Left hindlimb (tissue), 1 donor: ENCODE data around the gene KLK14.

Experiments
- DNase-seq: peaks from one replicate; pipeline ENCODE4 v3.0.0-alpha.2; 2018

KLK14 gene

DNA sequence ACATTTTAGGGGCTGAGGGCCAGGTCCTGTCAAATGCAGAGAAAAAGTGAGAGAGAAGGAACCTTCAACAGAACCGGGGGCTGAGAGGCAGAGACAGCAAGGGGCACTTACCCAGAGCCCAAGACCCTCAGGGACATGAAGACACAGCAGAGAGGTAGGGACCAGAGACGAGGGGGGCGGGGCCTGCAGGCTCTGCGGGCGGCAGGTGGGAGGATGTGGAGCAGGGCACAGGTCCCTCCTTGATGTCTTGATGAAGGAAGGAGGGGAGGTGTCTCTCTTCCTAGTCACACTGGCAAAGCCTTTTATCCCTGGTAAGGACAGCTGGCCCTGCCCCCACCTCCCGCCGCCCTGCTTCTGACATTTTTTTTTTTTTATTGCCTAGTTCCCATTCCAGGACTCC, at the start of gene KLK14:
Gene KLK14, minus strand, starts transcription at position 277 of the 400 bp plus-strand sequence. Its CDS starts 273 bp downstream, at position 4.
- DNase-seq, result no peak

DNA sequence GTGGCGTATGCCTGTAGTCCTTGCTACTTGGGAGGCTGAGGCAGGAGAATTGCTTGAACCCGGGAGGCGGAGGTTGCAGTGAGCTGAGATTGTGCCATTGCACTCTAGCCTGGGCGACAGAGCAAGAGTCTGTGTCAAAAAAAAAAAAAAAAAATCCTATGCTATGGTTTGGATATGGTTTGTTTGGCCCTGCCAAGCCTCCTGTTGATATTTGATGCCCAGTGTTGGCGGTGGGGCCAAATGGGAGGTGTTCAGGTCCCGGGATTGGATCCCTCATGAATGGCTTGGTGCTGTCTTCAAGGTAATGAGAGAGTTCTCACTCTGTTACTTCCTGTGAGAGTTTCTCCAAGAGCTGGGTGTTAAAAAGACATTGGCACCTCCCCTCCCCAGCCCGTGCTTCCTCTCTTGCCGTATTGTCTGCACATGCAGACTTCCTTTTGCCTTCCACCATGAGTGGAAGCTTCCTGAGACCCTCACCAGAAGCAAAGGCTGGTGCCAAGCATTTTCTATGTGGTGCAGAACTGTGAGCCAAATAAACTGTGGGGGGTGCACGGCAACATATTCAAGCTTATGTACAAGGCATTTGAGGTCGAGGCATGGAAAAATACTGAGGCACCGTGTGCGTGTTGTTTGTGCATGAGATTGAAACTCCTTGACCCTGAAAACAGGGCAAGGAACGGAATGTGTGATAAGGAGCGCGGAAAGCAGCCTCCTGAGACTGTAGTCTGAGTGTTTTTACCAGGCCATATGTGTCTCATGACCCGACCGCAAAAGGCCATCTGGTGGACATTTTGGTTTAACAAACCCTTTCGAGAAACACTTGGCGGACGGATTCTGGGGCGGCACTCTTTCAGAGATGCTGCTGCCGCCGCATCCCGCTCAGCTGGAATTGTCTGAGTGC, 49.3 kb upstream of the KLK14 start:
- no peak for DNase-seq

DNA sequence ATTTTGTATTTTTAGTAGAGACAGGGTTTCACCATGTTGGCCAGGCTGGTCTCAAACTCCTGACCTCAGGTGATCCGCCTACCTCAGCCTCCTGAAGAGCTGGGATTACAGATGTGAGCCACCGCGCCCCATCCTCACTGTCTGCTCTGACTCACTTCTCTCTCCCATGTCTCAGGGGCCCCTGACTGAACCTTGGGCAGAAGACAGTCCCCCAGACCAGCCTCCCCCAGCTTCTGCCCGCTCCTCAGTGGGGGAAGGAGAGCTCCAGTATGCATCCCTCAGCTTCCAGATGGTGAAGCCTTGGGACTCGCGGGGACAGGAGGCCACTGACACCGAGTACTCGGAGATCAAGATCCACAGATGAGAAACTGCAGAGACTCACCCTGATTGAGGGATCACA, 47.0 kb upstream of the KLK14 start:
- DNase-seq, result no peak

DNA sequence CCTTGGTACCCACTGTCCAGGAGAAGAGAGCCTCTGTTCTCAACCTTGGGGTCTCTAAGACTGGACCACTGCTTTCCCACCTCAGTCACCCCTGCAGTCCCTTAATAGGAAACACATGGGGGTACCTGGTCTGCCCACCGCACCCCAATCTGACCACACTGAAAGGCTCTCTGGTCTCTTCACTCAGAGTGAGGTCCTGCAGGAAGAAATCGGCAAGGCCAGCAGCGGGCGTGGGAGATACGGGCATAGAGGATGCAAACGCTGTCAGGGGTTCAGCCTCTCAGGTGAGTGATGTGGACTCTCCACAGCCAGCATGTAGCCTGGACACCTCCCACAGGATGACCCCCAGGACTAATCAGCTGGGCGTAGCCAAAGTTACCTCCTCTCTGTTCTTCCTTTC, 45.5 kb upstream of the KLK14 start:
- DNase-seq, result no peak

DNA sequence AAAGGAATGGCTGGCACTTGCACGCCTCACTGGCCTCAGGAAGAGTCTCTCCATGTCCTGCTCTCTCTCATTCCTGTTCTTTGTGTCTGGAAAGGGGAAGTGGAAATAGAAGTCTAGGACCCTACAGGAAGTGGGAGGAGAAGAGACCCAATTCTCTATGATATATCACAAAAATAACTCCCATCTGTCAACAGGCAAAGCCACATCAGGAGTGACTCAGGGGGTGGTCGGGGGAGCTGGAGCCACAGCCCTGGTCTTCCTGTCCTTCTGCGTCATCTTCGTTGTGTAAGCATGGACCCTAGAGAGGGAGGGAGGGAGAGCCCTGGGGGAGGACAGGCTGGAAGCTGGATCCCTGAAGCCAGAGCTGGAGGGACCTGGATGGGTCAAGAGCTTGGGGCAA, 45.1 kb upstream of the KLK14 start:
- DNase-seq, result no peak

GRCh38 chr19:51127032-51127431, 44.3 kb upstream of the KLK14 start:
- no peak for DNase-seq

DNA sequence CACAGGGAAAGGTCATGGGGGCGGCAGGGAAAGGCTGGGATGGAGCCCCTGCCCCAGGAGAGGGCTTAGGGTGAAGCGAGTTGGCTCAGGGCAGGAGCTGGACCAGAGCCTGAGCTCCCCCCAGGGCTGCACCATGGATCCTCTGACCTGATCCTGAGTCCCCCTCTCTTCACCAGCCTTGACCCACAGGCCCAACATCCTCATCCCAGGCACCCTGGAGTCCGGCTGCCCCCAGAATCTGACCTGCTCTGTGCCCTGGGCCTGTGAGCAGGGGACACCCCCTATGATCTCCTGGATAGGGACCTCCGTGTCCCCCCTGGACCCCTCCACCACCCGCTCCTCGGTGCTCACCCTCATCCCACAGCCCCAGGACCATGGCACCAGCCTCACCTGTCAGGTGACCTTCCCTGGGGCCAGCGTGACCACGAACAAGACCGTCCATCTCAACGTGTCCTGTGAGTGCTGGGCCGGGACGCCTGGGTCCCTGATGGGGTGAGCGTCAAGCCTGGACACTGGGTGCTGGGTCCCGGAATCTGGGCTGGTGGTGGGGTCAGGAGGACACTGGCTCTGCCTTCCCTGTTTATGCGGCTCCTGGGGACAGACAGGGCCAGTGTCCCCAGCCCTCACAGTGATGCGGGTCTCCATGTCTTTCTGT, 42.9 kb upstream of the KLK14 start:
- DNase-seq, result no peak

DNA sequence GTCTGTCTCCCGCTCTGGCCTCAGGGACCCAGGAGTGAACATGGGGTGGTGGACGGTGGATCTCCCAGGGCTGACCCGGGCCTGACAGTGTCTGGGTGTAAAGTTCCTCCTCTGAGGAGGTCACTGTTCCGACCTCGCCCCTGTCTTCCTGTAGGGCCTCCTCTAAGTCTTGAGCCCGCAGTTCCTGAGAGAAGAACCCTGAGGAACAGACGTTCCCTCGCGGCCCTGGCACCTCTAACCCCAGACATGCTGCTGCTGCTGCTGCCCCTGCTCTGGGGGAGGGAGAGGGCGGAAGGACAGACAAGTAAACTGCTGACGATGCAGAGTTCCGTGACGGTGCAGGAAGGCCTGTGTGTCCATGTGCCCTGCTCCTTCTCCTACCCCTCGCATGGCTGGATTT, 42.0 kb upstream of the KLK14 start, which contains the start of gene SIGLEC9:
Gene SIGLEC9, plus strand, starts transcription at position 178 of the 400 bp plus-strand sequence. Its CDS starts 69 bp downstream, at position 247.
- DNase-seq, result no peak

DNA sequence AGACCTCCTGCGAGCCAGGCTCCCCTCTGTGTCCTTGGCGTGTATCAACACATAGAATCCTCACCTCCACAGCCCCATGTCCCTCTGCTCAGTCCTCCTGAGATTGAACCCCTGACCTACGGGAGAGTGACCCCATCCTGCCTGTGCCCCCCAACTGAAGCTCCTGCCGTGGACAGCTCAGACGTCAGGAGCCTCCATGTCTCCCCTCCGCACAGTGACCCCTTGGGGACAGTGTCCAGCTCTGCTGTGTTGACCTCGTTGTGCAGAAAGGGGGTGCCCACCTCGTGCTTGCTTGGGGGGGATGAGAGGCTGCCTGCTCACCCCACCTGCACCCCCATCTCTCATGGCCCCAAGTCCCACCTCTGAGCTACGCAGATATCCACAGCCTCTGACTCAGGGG, 41.5 kb upstream of the KLK14 start:
- no peak for DNase-seq

DNA sequence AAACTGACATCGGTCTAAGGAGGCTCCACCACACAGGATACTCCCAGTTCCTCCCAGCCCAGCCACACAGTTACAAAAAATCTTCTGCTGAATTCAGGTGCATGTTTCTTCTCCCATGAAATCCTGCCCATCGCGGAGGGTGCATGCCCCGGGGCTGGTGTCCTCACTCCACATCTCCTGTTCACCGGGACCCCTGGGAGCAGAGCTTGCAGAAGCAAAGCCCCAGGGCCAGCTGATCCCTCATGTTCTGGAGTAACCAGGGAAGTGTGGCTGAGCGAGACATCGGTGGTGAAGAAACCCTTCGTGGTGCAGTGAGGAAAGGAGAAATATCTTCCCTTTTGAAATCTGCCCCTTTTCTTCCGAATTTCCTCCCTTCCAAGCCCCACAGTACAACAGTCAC, 41.1 kb upstream of the KLK14 start:
- no peak for DNase-seq

- DNase-seq, result no peak
Observed at GRCh38 chr19:51123381-51123800, 40.7 kb upstream of the KLK14 start.

GRCh38 chr19:51122112-51122981, 39.7 kb upstream of the KLK14 start:
- no peak for DNase-seq

GRCh38 chr19:51121257-51121656, 38.6 kb upstream of the KLK14 start:
- no peak for DNase-seq

DNA sequence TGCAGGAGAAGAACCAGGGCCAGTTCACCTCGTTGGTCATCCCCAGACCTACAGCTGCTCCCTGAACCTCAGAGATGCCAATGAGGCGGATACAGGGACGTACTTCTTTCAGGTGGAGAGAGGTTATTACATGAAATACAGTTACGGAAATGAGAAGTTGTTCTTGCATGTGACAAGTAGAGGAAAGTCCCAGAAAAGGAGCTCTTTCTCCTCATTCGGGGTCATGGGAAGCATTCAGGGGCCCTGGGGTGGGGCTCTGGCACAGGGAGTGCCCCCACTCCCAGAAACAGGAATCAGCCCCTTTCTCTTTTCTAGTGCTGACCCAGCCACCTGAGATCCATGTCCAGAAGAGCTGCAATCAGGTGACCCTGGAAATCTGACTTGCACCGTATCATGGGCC, 37.5 kb upstream of the KLK14 start:
- no peak for DNase-seq

DNA sequence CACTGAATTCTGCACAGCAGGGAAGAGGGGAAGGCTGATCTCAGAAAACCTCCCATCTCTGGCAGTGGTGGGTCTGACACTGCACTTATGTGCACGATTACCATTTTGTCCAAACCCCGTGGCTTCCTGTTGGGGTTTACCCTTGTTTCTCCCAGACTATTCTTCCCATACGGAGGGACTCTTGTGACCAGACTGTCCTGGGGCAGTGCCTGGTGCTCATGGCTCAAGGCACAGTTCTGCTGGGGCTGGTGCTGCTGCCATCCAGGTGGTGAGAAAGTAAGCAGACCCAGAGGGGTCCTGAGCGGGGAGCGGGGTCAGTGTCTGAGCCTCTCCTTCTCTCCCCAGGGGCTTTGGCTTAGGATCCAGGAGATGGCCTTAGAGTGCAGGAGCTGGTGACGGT, 36.9 kb upstream of the KLK14 start:
- DNase-seq, result no peak

- DNase-seq, result no peak
Observed at GRCh38 chr19:51119101-51119500, 36.4 kb upstream of the KLK14 start.

GRCh38 chr19:51116736-51117286, 34.1 kb upstream of the KLK14 start:
- no peak for DNase-seq

DNA sequence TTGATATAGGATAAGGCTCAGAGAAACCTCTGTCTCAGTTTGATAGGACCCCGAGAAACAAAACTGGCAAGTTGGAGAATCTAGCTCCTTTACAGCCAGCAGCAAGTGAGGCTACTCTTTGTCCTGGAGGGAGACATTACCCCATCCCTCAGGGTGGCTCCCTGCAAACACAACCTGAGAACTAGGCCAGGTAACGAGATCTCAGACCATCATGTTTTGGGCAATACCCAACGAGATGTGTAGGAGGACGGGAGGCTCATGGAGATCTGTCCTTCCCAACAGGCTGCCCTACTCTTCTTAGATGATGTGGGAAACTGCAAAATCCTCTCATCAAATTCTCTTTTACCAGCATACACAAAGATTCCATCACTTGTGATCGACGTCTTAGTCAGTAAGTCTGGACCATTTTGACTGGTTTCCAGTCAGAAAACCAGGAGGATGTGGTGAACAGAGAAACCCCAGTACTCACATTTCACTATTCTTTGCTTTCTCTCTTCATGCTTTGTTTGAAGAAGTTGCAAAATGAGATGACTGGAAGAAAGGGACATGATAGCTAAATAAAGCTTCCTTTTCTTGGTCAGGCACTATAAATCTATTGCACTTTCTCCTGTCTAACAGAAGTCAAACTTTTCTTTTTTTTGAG, 31.5 kb upstream of the KLK14 start:
- no peak for DNase-seq

GRCh38 chr19:51111606-51112005, 28.9 kb upstream of the KLK14 start:
- DNase-seq, result no peak

DNA sequence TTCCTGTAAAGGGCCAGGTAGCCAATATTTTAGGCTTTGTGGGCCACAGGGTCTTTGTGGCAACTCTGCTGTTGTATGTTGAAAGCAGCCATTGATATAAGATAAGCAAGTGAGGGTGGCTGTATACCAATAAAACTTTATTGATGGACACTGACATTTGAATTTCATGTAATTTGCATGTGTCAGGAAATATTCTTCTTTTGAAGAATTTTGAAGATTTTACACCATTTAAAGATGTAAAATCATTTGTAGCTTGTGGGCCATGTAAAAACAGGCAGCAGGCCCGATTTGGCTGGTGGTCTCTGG, 27.9 kb upstream of the KLK14 start:
- DNase-seq, result no peak

DNA sequence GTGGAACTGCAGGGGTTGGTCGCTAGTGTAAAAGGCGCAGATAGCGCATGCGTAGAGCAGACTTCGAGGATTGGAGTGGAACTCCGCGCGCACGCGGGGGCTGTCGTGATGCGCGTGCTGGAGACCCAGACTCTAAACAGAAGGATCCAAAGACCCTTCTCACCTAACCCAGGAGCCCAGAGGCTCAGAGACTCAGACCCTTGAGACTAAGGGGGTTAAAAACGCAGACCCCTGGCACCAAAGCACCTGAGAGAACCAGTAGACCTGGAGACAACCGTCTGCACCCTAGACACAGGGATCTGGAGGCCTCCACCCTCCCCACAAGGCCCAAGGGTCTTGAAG, 26.1 kb upstream of the KLK14 start:
- DNase-seq, result no peak

- peak; percentile 99 for DNase-seq
Observed at GRCh38 chr19:51108066-51108804, 25.5 kb upstream of the KLK14 start, which contains the start of gene CTU1. Gene CTU1 (minus strand): TSS chr19:51108409. CDS start chr19:51104569, 3,840 bp downstream.
